Aorta (tissue), 5 donors: ENCODE results near the gene NEMF. TPM values are rescaled to one million over a fixed set of nuclear protein-coding genes. Genes with fewer than 3 reads are reported as not detected.
"Not testable (repeated sequence)": the region's sequence is repeated elsewhere in the genome, so short reads cannot be mapped to it uniquely, and the experiment has no call there.

Experiments used
- ATAC-seq: fragments of 200-7000 bp; cut with Tn5 transposase; one replicate; pipeline ENCODE4 v1.9.1; 2022; ENCODE audit warnings: moderate library complexity; ENCODE audit not compliant: low FRiP score
- DNase-seq, 2 donors: peaks; one replicate each; pipeline ENCODE4 v3.0.0-alpha.2; 2020
- H3K27ac ChIP-seq, 2 donors: one replicate each; pipeline ENCODE4 v1.5.1; 2013; ENCODE audit warnings: low read length in 2 of 2, mild to moderate bottlenecking in 2 of 2, moderate library complexity in 2 of 2, control low read depth in 1 of 2, inconsistent platforms in 1 of 2, low read depth in 1 of 2
- H3K27me3 ChIP-seq, 2 donors: one replicate each; pipeline ENCODE4 v1.6.1; 2013; ENCODE audit warnings: control low read depth in 1 of 2, low read length in 1 of 2, mild to moderate bottlenecking in 1 of 2, moderate library complexity in 1 of 2; ENCODE audit not compliant: insufficient read depth in 2 of 2, control insufficient read depth in 1 of 2
- H3K36me3 ChIP-seq, 2 donors: one replicate each; pipeline ENCODE4 v1.6.1; 2013; ENCODE audit warnings: control low read depth in 1 of 2, low read length in 1 of 2, mild to moderate bottlenecking in 1 of 2; ENCODE audit not compliant: insufficient read depth in 2 of 2, control insufficient read depth in 1 of 2
- H3K4me1 ChIP-seq, 2 donors: one replicate each; pipeline ENCODE4 v1.6.1; 2013; ENCODE audit warnings: low read length in 2 of 2, control low read depth in 1 of 2, mild to moderate bottlenecking in 1 of 2, moderate library complexity in 1 of 2; ENCODE audit not compliant: insufficient read depth in 2 of 2, control insufficient read depth in 1 of 2
- H3K4me3 ChIP-seq, 2 donors: one replicate each; pipeline ENCODE4 v1.5.1; 2013; ENCODE audit warnings: low read length in 2 of 2, control low read depth in 1 of 2, mild to moderate bottlenecking in 1 of 2
- H3K9me3 ChIP-seq: one replicate; pipeline ENCODE4 v1.6.1; 2013; ENCODE audit warnings: mild to moderate bottlenecking, low read length; ENCODE audit not compliant: control insufficient read depth
- WGBS, 2 donors: extraction: QIAGEN DNeasy Blood & Tissue Kit; methylation state at CpG; one replicate each; pipeline ENCODE4 v1.1.7; 2013; 5-methylcytosine and 5-hydroxymethylcytosine counted together
- intact Hi-C, 2 donors: fragments of 100-400 bp; cut with DNase I; formaldehyde crosslinking; loops; one replicate each; pipeline versions ENCODE4 v1.14.2 to v1.15.0; 2022
- polyA plus RNA-seq, 2 donors: library from polyadenylated mRNA; stranded (reverse); fragments of 200-250 nt; gene quantifications; one replicate each; pipeline ENCODE4 v1.2.3, GENCODE V29; 2013
- total RNA-seq, 2 donors: library from RNA; stranded (reverse); fragmentation: NEBNext Ultra II Directional; extraction: Animal tissue kit (Norgen Biotek cat#: 25700); gene quantifications; one replicate each; pipeline ENCODE4 v1.2.1, GENCODE V29; 2021
- donor health status: healthy with polysubstance abuse.
- donor health status: Bipolar disorder and iron deficiency.
- donor health status: DM: no; HTN: no; CAD: no.
- donor health status: DM: no; HTN: no; CAD: no.
- donor health status: DM: yes; HTN: yes; CAD: no.

Gene NEMF
- total and polyA plus RNA-seq, 4 donors = 27.2 to 75.8 (median 52.7) TPM

GRCh38 chr14:49766839-49767238 lies 85.7 kb downstream of the NEMF start:
- intact Hi-C loops = loop anchor here (1.0 to 5.0 kb wide), 2 partner anchors 74 to 75 kb away; partner anchors contain the start of gene KLHDC1 (in 2 of the 2)
- Histone ChIP-seq H3K27me3 (no peaks in the 10 kb centered on the region), H3K4me1 (peaks cover 0 to 3% of the 10 kb centered on the region in 2 donors), H3K27ac (peak overlapping the region; percentile 87 to 89), H3K9me3 (no peaks in the 10 kb centered on the region), H3K4me3 (peak overlapping the region; percentile 75 to 95), H3K36me3 (no peaks in the 10 kb centered on the region)
- DNase-seq (no peak), ATAC-seq (no peak)
- 85 to 88% methylated on average over 10 of the region's 10 CpGs for WGBS, 2 donors

- ATAC-seq = no peak
- 73 to 81% methylated on average over 6 of the region's 6 CpGs for WGBS, 2 donors
- Histone ChIP-seq H3K27me3 (no peaks in the 10 kb centered on the region), H3K4me3 (no peak overlapping the region), H3K36me3 (no peaks in the 10 kb centered on the region), H3K27ac (no peak overlapping the region), H3K9me3 (no peaks in the 10 kb centered on the region), H3K4me1 (no peaks in the 10 kb centered on the region)
- intact Hi-C loops = no loop called here
- DNase-seq = no peak
Observed at GRCh38 chr14:49761839-49762551, 90.6 kb downstream of the NEMF start.

DNA sequence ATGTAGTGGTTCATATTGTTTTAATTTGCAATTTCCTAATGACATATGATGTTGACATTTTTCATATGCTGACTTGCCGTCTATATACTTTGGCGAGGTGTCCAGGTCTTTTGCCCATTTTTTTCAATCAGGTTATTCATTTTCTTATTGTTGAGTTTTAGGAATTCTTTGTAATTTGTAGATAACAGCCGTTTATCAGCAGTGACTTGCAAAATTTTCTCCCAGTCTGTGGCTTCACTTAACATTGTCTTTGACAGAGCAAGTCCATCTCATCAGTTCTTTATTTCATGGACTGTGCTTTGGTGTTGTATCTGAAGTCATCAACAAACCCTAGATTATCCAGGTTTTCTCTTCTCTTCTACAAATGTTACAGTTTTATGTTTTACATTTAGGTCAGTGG lies 97.2 kb downstream of the NEMF start:
- Histone ChIP-seq H3K27me3 (no peaks in the 10 kb centered on the region), H3K4me1 (no peaks in the 10 kb centered on the region), H3K36me3 (peaks cover 0 to 2% of the 10 kb centered on the region in 2 donors), H3K27ac (no peak overlapping the region), H3K4me3 (no peak overlapping the region), H3K9me3 (no peaks in the 10 kb centered on the region)
- intact Hi-C loops = no loop called here
- ATAC-seq (no peak), DNase-seq (no peak)
- 65 to 71% methylated on average over 3 of the region's 3 CpGs for WGBS, 2 donors

GRCh38 chr14:49754570-49755097 lies 98.0 kb downstream of the NEMF start:
- H3K27ac ChIP-seq = no peak overlapping the region
- 75 to 81% methylated on average over 5 of the region's 5 CpGs for WGBS, 2 donors
- intact Hi-C loops = no loop called here
- H3K4me1 ChIP-seq = no peaks in the 10 kb centered on the region
- peaks cover 0 to 2% of the 10 kb centered on the region in 2 donors for H3K36me3 ChIP-seq
- no peaks in the 10 kb centered on the region for H3K27me3 ChIP-seq
- no peaks in the 10 kb centered on the region for H3K9me3 ChIP-seq
- ATAC-seq (no peak), DNase-seq (no peak)
- no peak overlapping the region for H3K4me3 ChIP-seq

- intact Hi-C loops, H3K4me3 ChIP-seq, H3K27ac ChIP-seq, H3K36me3 ChIP-seq, H3K9me3 ChIP-seq, DNase-seq, H3K4me1 ChIP-seq, ATAC-seq, H3K27me3 ChIP-seq: not testable (repeated sequence)
Observed at GRCh38 chr14:49746476-49746875, 106.1 kb downstream of the NEMF start.

DNA sequence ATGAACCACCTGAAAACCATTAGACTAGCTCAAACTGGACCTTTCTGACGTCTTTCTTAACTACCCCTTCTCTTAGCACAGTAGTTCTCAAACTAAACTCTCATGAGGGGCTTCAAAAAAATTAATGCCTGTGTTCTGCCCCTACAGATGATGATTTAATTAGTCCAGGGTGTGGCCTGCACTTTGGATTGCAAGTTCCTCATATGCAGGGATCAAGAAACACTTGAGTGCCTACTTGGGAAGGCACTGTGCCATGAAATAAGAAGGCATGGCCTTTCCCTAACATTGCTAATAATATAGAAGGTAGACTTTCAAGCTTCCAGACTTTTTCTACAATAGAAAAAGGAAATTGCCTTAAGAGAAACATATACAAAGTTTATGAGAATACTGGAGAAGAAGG lies 107.4 kb downstream of the NEMF start:
- no peaks in the 10 kb centered on the region for H3K9me3 ChIP-seq
- peaks cover 0 to 1% of the 10 kb centered on the region in 2 donors for H3K4me1 ChIP-seq
- no peaks in the 10 kb centered on the region for H3K27me3 ChIP-seq
- 79 to 86% methylated on average over 1 of the region's 1 CpG for WGBS, 2 donors
- intact Hi-C loops = no loop called here
- no peak for DNase-seq
- no peak overlapping the region for H3K4me3 ChIP-seq
- no peak for ATAC-seq
- H3K36me3 ChIP-seq = peaks cover 0 to 7% of the 10 kb centered on the region in 2 donors
- H3K27ac ChIP-seq = no peak overlapping the region

GRCh38 chr14:49735669-49736068 lies 116.9 kb downstream of the NEMF start:
- WGBS, 2 donors = 88 to 97% methylated on average over 4 of the region's 4 CpGs
- H3K4me1 ChIP-seq, H3K4me3 ChIP-seq, H3K27ac ChIP-seq, H3K27me3 ChIP-seq, H3K36me3 ChIP-seq, ATAC-seq, DNase-seq, H3K9me3 ChIP-seq, intact Hi-C loops: not testable (repeated sequence)

GRCh38 chr14:49733836-49734235 lies 118.8 kb downstream of the NEMF start:
- ATAC-seq (no peak), DNase-seq (no peak)
- H3K4me1 ChIP-seq = no peaks in the 10 kb centered on the region
- intact Hi-C loops = no loop called here
- H3K36me3 ChIP-seq = peaks cover 0 to 3% of the 10 kb centered on the region in 2 donors
- no peaks in the 10 kb centered on the region for H3K9me3 ChIP-seq
- H3K4me3 ChIP-seq = no peak overlapping the region
- no peak overlapping the region for H3K27ac ChIP-seq
- no peaks in the 10 kb centered on the region for H3K27me3 ChIP-seq

DNA sequence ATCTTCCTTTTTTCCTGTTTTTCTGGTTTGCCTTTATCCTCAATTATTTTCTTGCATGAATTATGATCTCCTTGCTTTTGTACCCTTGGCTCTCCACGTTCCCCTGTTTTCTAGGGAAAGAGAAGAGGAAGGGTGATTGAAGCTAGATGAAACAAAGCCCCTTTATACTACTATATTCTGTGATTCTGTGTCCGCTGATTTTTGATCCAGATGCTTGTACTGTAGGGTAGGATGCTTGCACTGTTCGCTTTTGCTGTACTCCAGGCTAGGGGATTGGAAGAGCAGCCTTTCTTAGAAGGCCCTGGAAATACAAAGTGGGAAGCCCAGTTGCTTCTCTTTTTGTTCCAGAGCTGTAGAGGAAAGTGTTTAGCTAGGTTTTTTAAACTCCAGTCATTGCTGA lies 119.7 kb downstream of the NEMF start:
- no peaks in the 10 kb centered on the region for H3K27me3 ChIP-seq
- H3K27ac ChIP-seq = no peak overlapping the region
- DNase-seq (no peak), ATAC-seq (no peak)
- intact Hi-C loops = no loop called here
- H3K4me3 ChIP-seq = no peak overlapping the region
- H3K9me3 ChIP-seq = no peaks in the 10 kb centered on the region
- peaks cover 0 to 2% of the 10 kb centered on the region in 2 donors for H3K36me3 ChIP-seq
- WGBS, 2 donors = 88 to 94% methylated on average over 3 of the region's 3 CpGs
- H3K4me1 ChIP-seq = no peaks in the 10 kb centered on the region
